GM19455 (cell line): ENCODE results near the gene SBNO2.

Experiments
- ATAC-seq: cut with Tn5 transposase; IDR thresholded peaks from one replicate; pipeline ENCODE4 v1.9.1; 2021; ENCODE audit not compliant: unreplicated experiment

SBNO2 gene

DNA sequence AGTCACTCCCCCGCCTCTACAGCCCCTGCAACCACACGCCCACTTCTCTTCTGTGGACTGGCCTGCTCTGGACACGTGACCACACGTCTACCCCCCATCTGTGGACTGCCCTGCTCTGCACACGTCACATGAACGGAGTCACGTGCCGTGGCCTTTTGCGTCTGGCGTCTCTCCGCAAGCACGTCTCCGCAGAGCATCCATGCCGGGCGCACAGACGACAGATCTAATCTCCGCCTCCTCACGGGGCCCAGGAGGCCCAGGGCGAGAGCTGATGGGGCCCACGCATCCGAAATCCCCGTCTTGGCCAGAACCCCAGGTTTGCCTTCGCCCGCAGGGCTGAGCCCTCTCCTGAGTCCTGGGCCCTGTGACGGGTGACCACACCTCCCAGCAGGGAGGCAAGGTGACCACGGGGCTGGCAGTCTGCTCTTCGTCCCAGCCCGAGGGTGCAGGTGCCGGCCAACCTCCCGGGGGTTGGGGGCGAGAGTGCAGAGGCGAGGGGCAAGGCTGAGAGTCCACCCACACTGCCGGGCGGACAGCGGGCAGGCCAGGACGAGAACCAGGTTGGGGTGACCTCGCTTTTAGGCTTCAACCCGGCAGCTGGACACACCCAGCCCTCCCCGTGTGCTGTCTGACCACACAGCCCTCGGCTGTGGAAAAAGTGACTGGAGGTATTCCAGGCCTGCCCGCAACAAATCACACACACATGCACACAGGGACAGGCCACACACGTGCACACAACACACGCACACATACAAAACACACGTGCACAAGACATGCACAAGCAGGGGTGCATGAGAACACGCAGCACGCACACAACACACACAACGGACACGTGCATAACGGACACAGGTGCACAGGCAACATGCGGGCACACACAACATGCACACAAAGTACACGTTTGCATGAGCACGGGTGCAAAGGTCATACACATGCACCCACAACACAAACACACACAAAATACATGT is 3.9 kb downstream of the SBNO2 start:
- no peak for ATAC-seq

DNA sequence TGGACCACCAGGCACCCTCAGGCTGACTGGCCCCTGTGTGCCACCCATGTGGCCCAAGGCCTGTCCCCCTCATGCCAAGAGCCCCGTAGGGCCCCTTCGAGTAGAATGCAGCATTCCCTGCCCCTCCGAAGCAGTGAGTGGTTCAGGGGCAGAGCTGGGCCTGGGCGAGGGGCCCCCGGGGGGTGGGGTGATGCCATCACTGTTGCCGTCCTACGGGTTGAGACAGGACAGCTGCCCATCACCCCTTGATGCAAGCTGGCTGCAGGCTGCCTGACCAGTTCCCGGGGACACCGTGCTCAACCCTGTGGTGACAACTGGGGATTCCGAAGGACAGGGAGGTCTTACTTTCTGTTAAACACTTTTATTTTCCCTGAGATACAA is 4.7 kb downstream of the SBNO2 start:
- ATAC-seq, result no peak

DNA sequence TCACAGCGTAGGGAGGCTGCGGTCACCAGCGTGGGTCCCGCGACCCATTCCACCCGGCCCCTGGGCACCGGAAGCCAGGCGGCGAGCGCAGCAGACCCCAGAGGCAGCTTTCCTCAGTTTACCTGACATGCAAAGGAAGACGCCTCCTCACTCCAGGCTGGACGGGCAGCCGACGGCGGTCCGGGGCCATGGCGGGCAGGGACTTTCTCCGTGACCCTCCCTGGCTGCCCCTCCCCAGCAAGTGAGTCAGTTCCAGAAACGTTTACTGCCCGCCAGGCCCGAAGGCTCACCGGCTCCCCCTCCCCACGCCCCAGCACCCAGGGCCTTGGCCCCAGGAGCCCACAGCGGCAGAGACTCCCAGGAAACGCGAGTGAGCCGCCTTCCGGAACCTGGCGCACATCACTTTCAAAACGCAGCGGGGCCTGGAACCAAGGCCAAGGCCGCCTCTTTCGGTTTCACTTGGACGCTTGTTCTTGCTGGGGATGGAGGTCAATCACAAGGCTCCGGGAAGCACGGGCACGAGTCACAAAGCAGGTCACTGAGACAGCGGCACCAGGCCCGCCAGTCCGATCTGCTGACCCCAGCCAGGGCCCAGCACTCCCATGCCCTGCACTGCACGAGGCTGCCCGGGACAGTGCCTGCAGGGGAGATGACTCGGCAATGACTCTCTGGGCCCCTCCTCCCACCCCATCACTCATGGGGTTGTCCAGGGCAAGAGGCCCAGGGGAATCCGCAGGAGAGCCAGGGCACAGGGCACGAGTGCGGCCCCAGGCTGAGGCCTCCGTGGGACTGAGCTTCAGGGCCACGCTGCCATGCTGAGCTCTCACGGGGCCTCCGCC is 5.3 kb downstream of the SBNO2 start:
- ATAC-seq, result no peak

DNA sequence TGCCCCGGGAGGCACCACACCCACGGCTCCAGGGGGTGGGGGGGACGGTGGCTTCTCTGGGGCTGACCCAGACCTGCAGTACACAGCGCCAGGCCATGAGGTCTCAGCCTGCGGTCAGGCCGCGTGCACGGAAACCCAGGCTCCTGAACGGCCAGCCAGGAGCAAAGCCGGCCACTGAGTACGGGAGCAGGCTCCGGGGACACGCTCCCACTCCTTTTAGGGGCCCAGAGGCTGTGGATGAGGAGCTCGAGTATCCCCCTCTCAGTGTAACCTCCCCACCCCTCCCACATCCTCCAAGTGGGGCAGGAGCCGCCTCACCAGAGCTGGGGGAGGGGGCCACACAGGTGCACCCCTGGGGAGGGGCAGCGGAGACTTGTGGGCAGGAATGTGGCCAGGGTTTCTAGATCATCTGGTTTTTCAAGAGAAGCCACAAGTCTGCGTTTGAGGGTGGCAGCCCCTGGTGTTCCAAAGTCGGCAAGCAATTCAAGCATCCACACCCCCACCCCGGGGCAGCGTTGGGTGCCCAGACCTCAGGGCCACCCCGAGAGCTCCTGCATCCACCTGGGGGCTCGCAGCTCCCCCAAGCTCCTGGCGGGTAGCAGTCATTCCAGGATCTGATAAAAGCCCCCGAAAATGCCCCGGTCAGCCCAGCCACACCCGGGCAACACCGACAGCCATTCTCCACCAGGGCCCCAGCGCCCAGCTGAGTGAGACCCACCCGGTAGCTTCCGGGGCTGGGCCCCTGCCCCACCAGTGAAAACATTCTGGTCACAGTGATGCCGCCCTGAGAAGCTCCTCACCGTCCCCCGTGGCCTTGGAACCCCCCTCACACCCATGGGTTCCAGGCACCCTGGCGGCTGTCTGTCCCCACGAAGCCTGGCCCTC is 6.1 kb downstream of the SBNO2 start:
- no peak for ATAC-seq

DNA sequence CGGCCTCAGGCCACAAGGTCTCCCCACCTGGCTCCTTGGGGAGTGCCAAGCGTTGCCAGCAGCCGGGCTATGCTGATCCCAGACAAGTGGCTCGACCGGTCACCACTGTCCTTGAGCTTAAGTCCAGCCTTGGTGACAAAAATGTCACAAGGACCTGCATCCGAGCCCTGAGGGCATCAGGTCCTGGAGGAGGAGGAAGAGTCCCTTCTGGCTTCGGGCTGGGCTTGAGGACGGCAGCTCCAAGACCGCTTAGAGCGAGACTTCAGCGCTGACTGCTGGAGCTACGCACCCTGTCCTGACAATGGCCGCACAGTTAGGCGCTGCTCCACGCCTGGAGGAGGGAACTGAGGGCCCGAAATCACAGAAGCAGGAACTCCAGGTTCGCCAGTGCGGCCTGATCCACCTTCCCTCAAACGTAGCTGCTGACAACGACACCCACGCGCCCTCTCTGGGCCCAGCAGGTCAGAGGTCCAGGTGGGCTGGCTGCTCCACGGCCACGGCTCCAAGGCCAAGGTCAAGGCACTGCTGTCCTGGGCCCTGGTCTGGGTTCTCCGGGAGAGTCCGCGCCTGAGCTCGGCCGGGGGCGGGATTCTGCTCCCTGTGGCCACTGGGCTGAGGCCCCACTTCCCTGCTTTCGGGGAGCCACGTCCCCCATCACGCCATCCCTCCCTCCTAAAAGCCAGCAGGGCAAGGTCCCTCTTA is 7.0 kb downstream of the SBNO2 start:
- ATAC-seq, result no peak

DNA sequence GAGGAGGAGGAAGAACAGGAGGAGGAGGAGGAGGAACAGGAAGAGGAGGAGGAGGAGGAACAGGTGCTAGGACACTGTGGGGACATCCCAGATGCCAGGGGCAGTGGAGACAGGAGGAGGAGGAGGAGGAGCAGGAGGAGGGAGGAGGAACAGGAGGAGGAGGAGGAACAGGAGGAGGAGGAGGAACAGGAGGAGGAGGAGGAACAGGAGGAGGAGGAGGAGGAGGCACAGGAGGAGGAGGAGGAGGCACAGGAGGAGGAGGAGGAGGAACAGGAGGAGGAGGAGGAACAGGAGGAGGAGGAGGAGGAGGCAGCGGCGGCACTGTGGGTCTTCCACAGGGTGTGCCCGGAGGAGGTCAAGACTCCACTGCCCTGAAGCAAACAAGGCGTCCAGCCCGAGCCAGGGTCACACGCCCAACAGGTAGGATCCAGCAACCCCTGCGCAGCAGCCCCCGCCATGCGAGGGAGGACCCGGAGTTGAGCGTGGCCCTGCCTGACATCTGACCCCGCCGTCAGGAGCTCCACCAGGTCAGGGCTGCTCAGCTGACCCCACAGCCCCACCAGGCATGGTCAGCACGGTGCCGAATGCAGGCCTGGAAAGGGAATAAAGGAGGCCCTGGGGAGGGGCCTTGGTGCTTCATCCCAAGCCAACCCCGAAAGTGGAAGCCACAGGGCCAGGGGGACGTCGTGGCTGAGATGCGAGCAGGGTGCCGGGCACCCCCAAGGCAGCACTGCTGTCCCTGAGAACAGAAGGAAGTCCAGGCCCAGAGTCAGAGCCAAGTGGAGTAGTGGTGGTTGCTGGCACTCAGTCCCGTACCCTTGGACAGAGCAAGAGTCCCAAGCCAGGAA is 9.2 kb downstream of the SBNO2 start:
- no peak for ATAC-seq

DNA sequence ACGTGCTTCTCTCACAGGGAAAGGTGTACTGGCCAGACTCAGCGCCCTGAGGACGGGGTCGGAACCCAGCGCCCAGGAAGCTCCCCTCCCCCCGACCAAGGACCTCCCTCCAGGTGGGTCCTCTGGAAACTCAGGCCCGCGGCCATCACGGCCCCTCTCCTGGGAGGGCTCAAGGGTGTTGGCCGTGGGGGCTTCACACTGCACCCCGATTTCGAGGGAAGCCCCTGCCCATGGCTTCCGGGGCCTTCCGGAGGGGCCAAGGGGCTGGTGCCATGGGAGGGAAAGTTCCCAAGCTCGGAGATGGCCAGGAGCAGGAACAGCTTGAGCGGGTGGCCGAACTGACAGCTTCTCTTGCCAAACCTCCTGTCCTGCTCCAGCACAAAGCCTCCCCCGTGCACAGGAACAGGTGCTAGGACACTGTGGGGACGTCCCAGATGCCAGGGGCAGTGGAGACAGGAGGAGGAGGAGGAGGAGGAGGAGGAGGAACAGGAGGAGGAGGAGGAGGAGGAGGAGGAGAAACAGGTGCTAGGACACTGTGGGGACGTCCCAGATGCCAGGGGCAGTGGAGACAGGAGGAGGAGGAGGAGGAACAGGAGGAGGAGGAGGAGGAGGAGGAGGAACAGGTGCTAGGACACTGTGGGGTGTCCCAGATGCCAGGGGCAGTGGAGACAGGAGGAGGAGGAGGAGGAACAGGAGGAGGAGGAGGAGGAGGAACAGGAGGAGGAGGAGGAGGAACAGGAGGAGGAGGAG is 10.0 kb downstream of the SBNO2 start:
- ATAC-seq, result no peak

DNA sequence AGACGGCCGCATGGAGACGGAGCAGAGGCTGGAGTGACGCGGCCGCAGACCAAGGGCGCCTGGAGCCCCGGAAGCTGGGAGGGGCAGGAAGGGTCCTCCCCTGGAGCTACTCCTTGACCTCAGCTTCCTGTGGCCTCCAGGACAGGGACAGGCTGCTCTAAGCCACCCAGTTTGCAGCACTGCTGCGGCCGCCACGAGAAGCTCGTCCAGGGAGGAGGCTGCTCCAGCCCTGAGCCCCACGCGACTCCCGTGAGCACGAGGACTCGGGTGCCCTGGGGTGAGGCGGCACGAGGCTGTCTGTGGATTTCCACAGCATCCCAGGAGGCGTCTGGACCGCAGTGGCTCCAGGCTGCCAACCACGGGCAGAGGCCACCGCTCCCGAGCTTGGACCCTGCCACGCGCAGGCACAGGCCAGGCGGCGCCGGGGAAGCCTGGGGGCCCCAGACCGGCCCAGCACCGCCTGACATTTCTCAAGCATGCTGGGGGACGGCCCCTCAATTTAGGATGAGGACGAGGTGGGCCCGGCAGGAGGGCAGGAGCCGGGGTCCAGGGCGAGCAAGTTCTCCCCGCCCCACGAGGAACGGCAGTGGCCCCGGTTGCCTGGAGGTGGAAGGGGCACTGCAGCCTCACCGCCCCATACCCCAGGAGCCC is 10.7 kb downstream of the SBNO2 start:
- no peak for ATAC-seq

DNA sequence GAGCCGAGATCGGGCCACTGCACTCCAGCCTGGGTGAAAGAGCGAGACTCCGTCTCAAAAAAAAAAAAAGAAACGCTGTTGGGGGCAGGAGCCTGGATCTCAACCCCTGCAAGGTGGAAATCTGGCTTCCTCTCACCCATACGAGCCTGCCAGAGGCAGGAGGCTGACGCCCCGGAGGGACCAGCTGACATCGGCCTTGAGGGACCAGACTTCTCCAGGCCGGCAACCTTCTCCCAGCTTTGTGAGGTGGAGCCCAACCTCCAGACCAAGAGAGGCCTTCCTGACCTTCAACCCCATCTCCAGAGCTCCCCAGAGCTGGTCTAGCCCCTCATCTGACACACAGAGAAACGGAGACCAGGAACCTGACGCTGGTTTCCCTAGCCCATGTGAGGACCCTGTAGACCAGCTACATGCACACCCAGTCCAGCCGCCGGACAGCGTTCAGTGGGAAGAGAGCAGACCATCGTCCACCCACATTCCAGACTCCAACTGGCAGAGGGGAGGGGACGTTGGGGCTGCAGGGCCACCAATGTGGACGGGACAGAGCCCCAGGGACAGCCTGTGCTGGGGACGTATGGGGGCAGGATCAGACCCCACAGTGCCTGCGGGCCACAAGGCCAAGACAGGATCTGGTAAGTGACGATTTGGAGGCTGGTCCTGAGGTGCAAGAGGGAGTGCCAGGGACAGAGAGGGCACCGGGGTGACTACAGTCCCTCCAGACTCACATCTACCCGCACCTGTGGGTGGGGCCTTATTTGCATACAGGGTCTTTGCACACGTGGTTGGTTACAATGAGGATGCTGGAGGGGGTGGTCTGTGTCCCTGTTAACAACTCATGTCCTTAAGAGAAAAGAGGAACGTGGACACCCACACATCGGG is 11.4 kb downstream of the SBNO2 start:
- ATAC-seq, result no peak

DNA sequence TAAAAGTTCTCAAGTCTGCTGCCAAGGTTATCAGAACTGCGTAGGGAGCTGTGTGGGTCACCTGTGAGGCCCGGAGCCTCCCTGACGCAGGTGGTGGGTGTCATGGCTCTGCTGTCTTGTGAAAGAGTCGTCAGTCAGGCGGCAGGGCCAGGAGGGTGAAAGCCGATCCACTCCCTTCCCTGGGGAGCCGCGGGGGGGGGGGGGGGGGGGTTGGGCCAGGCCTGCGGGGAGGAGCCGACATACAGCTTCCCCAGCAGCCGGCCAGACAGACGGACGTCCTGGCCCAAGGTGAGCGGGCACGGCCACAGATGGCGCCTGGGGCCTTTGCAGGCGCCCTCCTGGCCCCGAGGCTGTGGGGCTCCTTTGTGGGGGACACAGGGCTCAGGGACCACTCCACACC is 12.4 kb downstream of the SBNO2 start:
- no peak for ATAC-seq

DNA sequence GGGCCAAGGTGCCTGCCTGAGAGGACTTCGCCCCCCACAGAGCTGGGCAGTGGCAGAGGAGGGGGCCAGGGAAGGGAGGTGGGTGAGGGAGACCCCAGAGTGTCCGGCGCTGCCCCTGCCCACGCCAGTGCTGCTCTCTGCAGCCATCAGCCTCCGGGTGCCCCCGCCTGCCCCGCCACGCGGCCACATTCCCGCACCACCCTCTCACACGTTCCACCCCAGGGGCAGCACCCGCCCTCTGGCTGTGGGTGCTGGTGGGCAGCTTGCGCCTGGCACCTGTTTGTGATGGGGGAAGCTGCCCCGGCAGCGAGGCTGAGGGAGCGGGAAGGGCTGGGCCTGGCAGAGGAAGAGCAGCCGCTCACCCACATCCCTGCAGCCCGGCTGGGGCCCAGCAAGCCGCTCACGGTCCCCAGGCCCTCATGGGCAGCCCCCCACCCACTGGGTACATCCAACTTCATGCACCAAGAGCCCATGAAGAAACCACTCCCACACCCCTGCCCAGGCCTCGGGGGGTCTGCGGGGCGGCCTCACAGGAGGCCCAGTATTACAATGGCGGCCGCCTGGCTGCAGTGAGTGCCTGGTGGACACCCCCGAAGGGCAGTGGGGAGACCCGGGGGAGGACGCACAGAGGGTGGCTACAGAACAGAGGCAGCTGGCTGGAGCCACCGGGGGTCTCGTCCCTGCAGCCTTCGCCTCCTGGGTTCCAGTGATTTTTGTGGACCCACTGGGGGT is 14.0 kb downstream of the SBNO2 start:
- ATAC-seq, result no peak

DNA sequence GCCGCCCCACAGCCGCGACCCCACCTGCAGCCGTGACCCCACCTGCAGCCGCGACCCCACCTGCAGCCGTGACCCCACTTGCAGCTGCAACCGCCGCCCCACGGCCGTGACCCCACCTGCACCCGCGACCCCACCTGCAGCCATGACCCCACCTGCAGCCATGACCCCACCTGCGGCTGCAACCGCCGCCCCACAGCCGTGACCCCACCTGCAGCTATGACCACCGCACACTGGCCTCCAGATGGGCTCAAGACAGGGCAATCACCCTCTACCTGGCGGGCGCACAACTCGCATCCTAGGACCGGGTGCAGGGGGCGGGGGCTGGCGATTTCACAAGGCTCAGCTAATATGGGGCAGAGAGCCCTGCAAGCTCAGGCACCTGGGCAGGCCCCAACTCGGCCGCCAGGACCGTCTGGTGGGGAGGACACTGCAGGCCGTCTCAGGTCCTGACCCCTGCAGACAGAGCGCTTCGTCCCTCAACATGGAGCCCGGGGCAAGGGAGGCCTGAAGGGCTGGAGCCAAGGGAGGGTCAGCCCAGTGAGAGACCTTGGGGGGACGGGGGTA is 15.1 kb downstream of the SBNO2 start:
- no peak for ATAC-seq

DNA sequence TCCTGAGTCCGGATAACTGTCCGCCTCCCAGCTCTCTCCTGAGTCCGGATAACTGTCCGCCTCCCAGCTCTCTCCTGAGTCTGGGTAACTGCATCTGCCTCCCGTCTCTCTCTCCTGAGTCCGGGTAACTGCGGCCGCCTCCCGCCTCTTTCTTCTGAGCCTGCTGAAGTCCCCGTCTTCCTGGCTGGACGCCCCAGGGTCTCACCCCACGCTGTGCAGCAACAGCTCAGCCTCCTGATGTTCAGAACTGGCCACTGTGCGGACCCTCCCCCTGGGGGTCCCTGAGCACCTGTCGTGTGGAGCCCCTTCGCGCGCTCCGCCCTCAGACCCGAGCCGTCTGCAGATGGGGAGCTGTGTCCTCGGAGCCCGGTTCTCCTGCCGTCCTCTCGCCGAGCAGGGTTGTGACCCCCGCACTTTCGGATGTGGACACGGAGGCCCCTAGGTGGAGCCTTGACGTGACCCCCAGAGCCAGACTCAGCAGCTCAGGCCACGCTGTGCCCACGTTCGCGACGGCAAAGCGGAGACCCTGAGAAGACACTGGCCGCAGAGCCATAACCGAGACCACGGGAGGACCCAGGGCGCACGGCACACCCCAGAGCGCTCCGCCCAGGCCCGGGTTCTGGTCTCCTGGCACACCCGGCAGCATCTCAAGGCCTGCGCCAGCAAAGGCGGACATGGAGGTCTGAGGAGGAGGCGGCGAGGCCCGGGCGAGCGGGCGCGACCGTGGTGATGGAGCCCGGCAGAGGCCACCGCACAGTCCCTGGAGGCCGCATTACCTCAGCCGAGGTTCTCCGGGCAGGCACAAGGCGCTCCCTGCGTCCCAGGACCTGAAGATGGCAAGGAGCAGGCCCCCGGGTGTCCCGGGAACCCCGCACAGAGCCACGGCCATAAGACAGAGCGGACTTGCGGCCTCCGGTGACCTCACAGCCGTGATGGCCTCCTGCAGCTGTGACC is 15.9 kb downstream of the SBNO2 start:
- ATAC-seq, result no peak

DNA sequence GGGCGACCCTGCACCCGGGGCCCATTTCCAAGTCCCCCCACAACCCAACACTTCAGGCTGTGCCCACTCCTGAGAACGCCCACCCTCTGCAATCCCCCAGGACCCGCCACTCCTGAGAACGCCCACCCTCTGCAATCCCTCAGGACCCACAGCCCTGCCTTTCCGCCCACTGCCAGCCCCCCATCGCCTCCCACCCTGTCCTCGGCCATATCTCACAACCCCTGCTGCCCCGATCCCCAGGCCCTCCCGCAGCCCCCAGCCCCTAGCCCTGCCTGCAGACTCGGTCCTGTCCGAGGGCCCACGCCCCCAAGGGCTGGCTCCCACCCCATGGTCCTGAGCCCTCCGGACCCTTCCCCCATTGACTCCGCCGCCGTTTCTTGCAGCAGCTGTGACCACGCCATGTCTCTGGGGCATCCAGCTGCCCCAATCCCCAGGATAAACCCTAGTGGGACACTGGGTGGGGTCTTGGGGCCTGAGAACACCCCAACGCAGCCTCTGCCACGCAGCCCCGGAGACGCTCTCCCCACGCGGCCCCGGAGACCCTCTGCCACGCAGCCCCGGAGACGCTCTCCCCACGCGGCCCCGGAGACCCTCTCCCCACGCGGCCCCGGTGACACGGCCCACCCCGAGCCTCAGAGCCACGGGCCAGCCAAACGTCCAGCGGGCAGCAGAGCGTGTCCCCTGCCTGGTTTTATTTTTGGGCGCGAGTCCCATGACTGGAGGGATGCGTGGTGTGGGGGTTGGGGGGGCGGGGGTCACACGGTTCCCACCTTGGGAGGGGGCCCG is 17.0 kb downstream of the SBNO2 start:
- no peak for ATAC-seq
